Measurements from ENCODE around the gene CEP170.

Gene CEP170

GRCh38 chr1:243268751-243269460, 13.8 kb upstream of the CEP170 start:
- Histone ChIP-seq H3K4me1 (ENCODE audit: low read depth, poor library complexity, severe bottlenecking) (no peaks in the 10 kb centered on the region), H3K4me2 (no peak overlapping the region), H3K36me3 (ENCODE audit: insufficient read depth) (no peaks in the 10 kb centered on the region), H3K27me3 (ENCODE audit: insufficient read depth, low read depth) (no peaks in the 10 kb centered on the region), H3K79me2 (ENCODE audit: insufficient read depth, low read depth) (no peaks in the 10 kb centered on the region), H3K27ac (no peak overlapping the region), H3K9ac (no peak overlapping the region), H4K20me1 (ENCODE audit: insufficient read depth) (peaks cover 3% of the 10 kb centered on the region; the same call in 1 of the 2 replicates), H3K4me3 (IDR thresholded peaks at IDR 0.05; ENCODE audit: insufficient read depth, low read depth, low read length) (no peak overlapping the region), H2AFZ (ENCODE audit: low read depth) (no peak overlapping the region)
- no peak for TF ChIP-seq CTCF (conservative IDR thresholded peaks at IDR 0.05; ENCODE audit: low read depth, low read length)

GRCh38 chr1:243267914-243268653, 13.0 kb upstream of the CEP170 start:
- H2AFZ ChIP-seq (ENCODE audit: low read depth): no peak overlapping the region
- no peaks in the 10 kb centered on the region for H3K27me3 ChIP-seq (ENCODE audit: insufficient read depth, low read depth)
- H3K79me2 ChIP-seq (ENCODE audit: insufficient read depth, low read depth): no peaks in the 10 kb centered on the region
- H3K4me2 ChIP-seq: no peak overlapping the region
- H3K9ac ChIP-seq: no peak overlapping the region
- TF ChIP-seq CTCF (conservative IDR thresholded peaks at IDR 0.05; ENCODE audit: low read depth, low read length): no peak
- H4K20me1 ChIP-seq (ENCODE audit: insufficient read depth): peaks cover 3% of the 10 kb centered on the region; the same call in 1 of the 2 replicates
- H3K4me3 ChIP-seq (IDR thresholded peaks at IDR 0.05; ENCODE audit: insufficient read depth, low read depth, low read length): no peak overlapping the region
- no peaks in the 10 kb centered on the region for H3K4me1 ChIP-seq (ENCODE audit: low read depth, poor library complexity, severe bottlenecking)
- no peak overlapping the region for H3K27ac ChIP-seq
- no peaks in the 10 kb centered on the region for H3K36me3 ChIP-seq (ENCODE audit: insufficient read depth)

DNA sequence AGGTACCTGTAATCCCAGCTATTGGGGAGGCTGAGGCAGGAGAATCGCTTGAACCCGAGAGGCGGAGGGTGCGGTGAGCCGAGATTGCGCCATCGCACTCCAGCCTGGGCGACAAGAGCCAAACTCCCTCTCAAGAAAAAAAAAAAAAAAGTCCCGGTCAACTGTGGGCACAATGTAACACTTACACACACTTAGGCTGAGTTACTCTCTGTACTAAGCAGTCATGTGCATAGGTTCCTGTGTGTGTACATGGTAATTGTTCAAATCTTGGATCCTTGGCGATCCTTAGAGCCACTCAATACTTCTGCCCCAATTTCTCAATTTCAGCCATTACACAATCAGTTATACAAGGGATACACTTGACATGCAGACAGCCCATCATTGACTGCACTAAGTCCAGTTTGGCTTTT, 12.4 kb upstream of the CEP170 start:
- H3K9ac ChIP-seq: no peak overlapping the region
- H3K27ac ChIP-seq: no peak overlapping the region
- no peaks in the 10 kb centered on the region for H3K36me3 ChIP-seq (ENCODE audit: insufficient read depth)
- TF ChIP-seq CTCF (conservative IDR thresholded peaks at IDR 0.05; ENCODE audit: low read depth, low read length): no peak
- peaks cover 3% of the 10 kb centered on the region; the same call in 1 of the 2 replicates for H4K20me1 ChIP-seq (ENCODE audit: insufficient read depth)
- no peaks in the 10 kb centered on the region for H3K27me3 ChIP-seq (ENCODE audit: insufficient read depth, low read depth)
- no peaks in the 10 kb centered on the region for H3K4me1 ChIP-seq (ENCODE audit: low read depth, poor library complexity, severe bottlenecking)
- no peak overlapping the region for H3K4me3 ChIP-seq (IDR thresholded peaks at IDR 0.05; ENCODE audit: insufficient read depth, low read depth, low read length)
- H2AFZ ChIP-seq (ENCODE audit: low read depth): no peak overlapping the region
- no peaks in the 10 kb centered on the region for H3K79me2 ChIP-seq (ENCODE audit: insufficient read depth, low read depth)
- no peak overlapping the region for H3K4me2 ChIP-seq

DNA sequence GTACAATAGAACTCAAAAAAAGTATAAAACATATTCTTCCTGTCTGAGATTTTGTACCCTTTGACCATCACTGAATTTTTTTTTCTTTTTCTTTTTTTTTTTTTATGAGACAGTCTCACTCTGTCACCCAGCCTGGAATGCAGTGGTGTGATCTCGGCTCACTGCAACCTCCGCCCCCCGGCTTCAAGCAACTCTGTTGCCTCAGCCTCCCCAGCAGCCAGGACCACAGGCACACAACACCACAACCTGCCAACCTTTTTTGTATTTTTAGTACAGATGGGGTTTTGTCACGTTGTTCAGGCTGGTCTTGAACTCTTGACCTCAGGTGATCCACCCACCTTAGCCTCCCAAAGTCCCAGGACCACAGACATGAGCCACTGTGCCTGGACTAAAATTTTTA, 11.2 kb upstream of the CEP170 start:
- no peak overlapping the region for H3K4me3 ChIP-seq (IDR thresholded peaks at IDR 0.05; ENCODE audit: insufficient read depth, low read depth, low read length)
- H3K79me2 ChIP-seq (ENCODE audit: insufficient read depth, low read depth): no peaks in the 10 kb centered on the region
- TF ChIP-seq CTCF (conservative IDR thresholded peaks at IDR 0.05; ENCODE audit: low read depth, low read length): no peak
- H3K4me1 ChIP-seq (ENCODE audit: low read depth, poor library complexity, severe bottlenecking): no peaks in the 10 kb centered on the region
- no peaks in the 10 kb centered on the region for H3K36me3 ChIP-seq (ENCODE audit: insufficient read depth)
- H4K20me1 ChIP-seq (ENCODE audit: insufficient read depth): peaks cover 3% of the 10 kb centered on the region; the same call in 1 of the 2 replicates
- H3K4me2 ChIP-seq: no peak overlapping the region
- H3K27me3 ChIP-seq (ENCODE audit: insufficient read depth, low read depth): no peaks in the 10 kb centered on the region
- no peak overlapping the region for H3K9ac ChIP-seq
- no peak overlapping the region for H3K27ac ChIP-seq
- no peak overlapping the region for H2AFZ ChIP-seq (ENCODE audit: low read depth)
